Measurements from ENCODE around the gene PLA2G7. TPM values are rescaled to one million over a fixed set of nuclear protein-coding genes. Genes with fewer than 3 reads are reported as not detected.
"Not testable (repeated sequence)": the region's sequence is repeated elsewhere in the genome, so short reads cannot be mapped to it uniquely, and the experiment has no call there.

The PLA2G7 gene
- not detected in 2 replicates for total RNA-seq

- Mint-ChIP-seq H3K9me3 (no peaks in the 10 kb centered on the region), H3K4me3 (peak within 1 kb of the TSS; percentile 41)
Observed at GRCh38 chr6:46734867-46735719, at the start of gene PLA2G7. TSS of gene PLA2G7 (minus strand) at chr6:46735375. CDS start at chr6:46722891, 12,484 bp downstream.

GRCh38 chr6:46784535-46784934 lies 49.4 kb upstream of the PLA2G7 start:
- Mint-ChIP-seq H3K27me3 (ENCODE audit: insufficient read depth) (no peaks in the 10 kb centered on the region), H3K9me3 (no peaks in the 10 kb centered on the region), H3K4me1 (ENCODE audit: low read depth) (no peaks in the 10 kb centered on the region), H3K27ac (no peak overlapping the region), H3K4me3 (no peak overlapping the region), H3K36me3 (ENCODE audit: low read depth) (no peaks in the 10 kb centered on the region)
- no peak for DNase-seq (ENCODE audit: low spot score)
- intact Hi-C loops (cut with micrococcal nuclease), result no loop called here

More at GRCh38 chr6:46734867-46735719, at the start of gene PLA2G7:
- H3K27me3 Mint-ChIP-seq (ENCODE audit: insufficient read depth), result peaks cover 28% of the 10 kb centered on the region
- no peak within 1 kb of the TSS for H3K27ac Mint-ChIP-seq
- H3K36me3 Mint-ChIP-seq (ENCODE audit: low read depth), result no peaks in the 10 kb centered on the region
- no peaks in the 10 kb centered on the region for H3K4me1 Mint-ChIP-seq (ENCODE audit: low read depth)
- intact Hi-C loops (cut with micrococcal nuclease), result no loop called here
- DNase-seq (ENCODE audit: low spot score), result no peak

GRCh38 chr6:46781478-46782378 lies 46.6 kb upstream of the PLA2G7 start:
- DNase-seq (ENCODE audit: low spot score), result no peak
- Mint-ChIP-seq H3K27ac (no peak overlapping the region), H3K4me3 (no peak overlapping the region), H3K27me3 (ENCODE audit: insufficient read depth) (peaks cover 2% of the 10 kb centered on the region), H3K36me3 (ENCODE audit: low read depth) (no peaks in the 10 kb centered on the region), H3K9me3 (no peaks in the 10 kb centered on the region), H3K4me1 (ENCODE audit: low read depth) (no peaks in the 10 kb centered on the region)
- intact Hi-C loops (cut with micrococcal nuclease), result loop anchor here (2.0 kb wide), 2 partner anchors 363 to 691 kb away; no protein-coding TSS in a partner anchor

GRCh38 chr6:46777476-46778346 lies 42.5 kb upstream of the PLA2G7 start:
- Mint-ChIP-seq H3K27me3 (ENCODE audit: insufficient read depth) (peaks cover 2% of the 10 kb centered on the region), H3K4me3 (no peak overlapping the region), H3K9me3 (no peaks in the 10 kb centered on the region), H3K36me3 (ENCODE audit: low read depth) (no peaks in the 10 kb centered on the region), H3K27ac (no peak overlapping the region), H3K4me1 (ENCODE audit: low read depth) (no peaks in the 10 kb centered on the region)
- intact Hi-C loops (cut with micrococcal nuclease), result no loop called here
- no peak for DNase-seq (ENCODE audit: low spot score)

- Mint-ChIP-seq H3K36me3 (ENCODE audit: low read depth) (no peaks in the 10 kb centered on the region), H3K9me3 (no peaks in the 10 kb centered on the region), H3K4me3 (no peak overlapping the region), H3K27ac (no peak overlapping the region), H3K4me1 (ENCODE audit: low read depth) (no peaks in the 10 kb centered on the region), H3K27me3 (ENCODE audit: insufficient read depth) (peaks cover 2% of the 10 kb centered on the region)
- DNase-seq (ENCODE audit: low spot score), result no peak
- intact Hi-C loops (cut with micrococcal nuclease), result no loop called here
Observed at GRCh38 chr6:46776070-46776712, 41.0 kb upstream of the PLA2G7 start.

GRCh38 chr6:46774736-46775135 lies 39.6 kb upstream of the PLA2G7 start:
- H3K4me3 Mint-ChIP-seq; H3K9me3 Mint-ChIP-seq; H3K4me1 Mint-ChIP-seq (ENCODE audit: low read depth); H3K27me3 Mint-ChIP-seq (ENCODE audit: insufficient read depth); intact Hi-C loops (cut with micrococcal nuclease); H3K36me3 Mint-ChIP-seq (ENCODE audit: low read depth); H3K27ac Mint-ChIP-seq; DNase-seq (ENCODE audit: low spot score): not testable (repeated sequence)

GRCh38 chr6:46773201-46773855 lies 38.2 kb upstream of the PLA2G7 start:
- DNase-seq (ENCODE audit: low spot score), result no peak
- H3K27ac Mint-ChIP-seq, result no peak overlapping the region
- intact Hi-C loops (cut with micrococcal nuclease), result no loop called here

GRCh38 chr6:46772762-46773161 lies 37.6 kb upstream of the PLA2G7 start:
- H3K27ac Mint-ChIP-seq, result no peak overlapping the region
- H3K4me3 Mint-ChIP-seq, result no peak overlapping the region
- intact Hi-C loops (cut with micrococcal nuclease), result no loop called here
- H3K27me3 Mint-ChIP-seq (ENCODE audit: insufficient read depth), result peaks cover 2% of the 10 kb centered on the region
- DNase-seq (ENCODE audit: low spot score), result no peak
- H3K36me3 Mint-ChIP-seq (ENCODE audit: low read depth), result no peaks in the 10 kb centered on the region
- H3K4me1 Mint-ChIP-seq (ENCODE audit: low read depth), result no peaks in the 10 kb centered on the region
- H3K9me3 Mint-ChIP-seq, result no peaks in the 10 kb centered on the region

More at GRCh38 chr6:46773201-46773855, 38.2 kb upstream of the PLA2G7 start:
- no peaks in the 10 kb centered on the region for H3K36me3 Mint-ChIP-seq (ENCODE audit: low read depth)
- H3K4me1 Mint-ChIP-seq (ENCODE audit: low read depth), result no peaks in the 10 kb centered on the region
- peaks cover 2% of the 10 kb centered on the region for H3K27me3 Mint-ChIP-seq (ENCODE audit: insufficient read depth)
- H3K9me3 Mint-ChIP-seq, result no peaks in the 10 kb centered on the region
- H3K4me3 Mint-ChIP-seq, result no peak overlapping the region

GRCh38 chr6:46772016-46772415 lies 36.8 kb upstream of the PLA2G7 start:
- H3K4me3 Mint-ChIP-seq, result no peak overlapping the region
- no peaks in the 10 kb centered on the region for H3K9me3 Mint-ChIP-seq
- intact Hi-C loops (cut with micrococcal nuclease), result no loop called here
- H3K27ac Mint-ChIP-seq, result no peak overlapping the region
- DNase-seq (ENCODE audit: low spot score), result no peak
- H3K4me1 Mint-ChIP-seq (ENCODE audit: low read depth), result no peaks in the 10 kb centered on the region
- no peaks in the 10 kb centered on the region for H3K27me3 Mint-ChIP-seq (ENCODE audit: insufficient read depth)
- H3K36me3 Mint-ChIP-seq (ENCODE audit: low read depth), result no peaks in the 10 kb centered on the region

- H3K9me3 Mint-ChIP-seq, result no peaks in the 10 kb centered on the region
- H3K4me3 Mint-ChIP-seq, result no peak overlapping the region
- no peak overlapping the region for H3K27ac Mint-ChIP-seq
- no peaks in the 10 kb centered on the region for H3K36me3 Mint-ChIP-seq (ENCODE audit: low read depth)
- intact Hi-C loops (cut with micrococcal nuclease), result no loop called here
- no peak for DNase-seq (ENCODE audit: low spot score)
- no peaks in the 10 kb centered on the region for H3K4me1 Mint-ChIP-seq (ENCODE audit: low read depth)
- no peaks in the 10 kb centered on the region for H3K27me3 Mint-ChIP-seq (ENCODE audit: insufficient read depth)
Observed at GRCh38 chr6:46764961-46765360, 29.8 kb upstream of the PLA2G7 start.

GRCh38 chr6:46764280-46764679 lies 29.1 kb upstream of the PLA2G7 start:
- H3K27me3 Mint-ChIP-seq (ENCODE audit: insufficient read depth); H3K4me3 Mint-ChIP-seq; H3K4me1 Mint-ChIP-seq (ENCODE audit: low read depth); H3K27ac Mint-ChIP-seq; DNase-seq (ENCODE audit: low spot score); H3K9me3 Mint-ChIP-seq; H3K36me3 Mint-ChIP-seq (ENCODE audit: low read depth); intact Hi-C loops (cut with micrococcal nuclease): not testable (repeated sequence)

GRCh38 chr6:46763466-46763865 lies 28.3 kb upstream of the PLA2G7 start:
- H3K4me1 Mint-ChIP-seq (ENCODE audit: low read depth), result no peaks in the 10 kb centered on the region
- H3K4me3 Mint-ChIP-seq, result no peak overlapping the region
- H3K27me3 Mint-ChIP-seq (ENCODE audit: insufficient read depth), result no peaks in the 10 kb centered on the region
- intact Hi-C loops (cut with micrococcal nuclease), result no loop called here
- no peak overlapping the region for H3K27ac Mint-ChIP-seq
- DNase-seq (ENCODE audit: low spot score), result no peak
- H3K36me3 Mint-ChIP-seq (ENCODE audit: low read depth), result no peaks in the 10 kb centered on the region
- no peaks in the 10 kb centered on the region for H3K9me3 Mint-ChIP-seq
